ENCODE data around the gene KDM6A.

GRCh38 chrX:45009371-45010000 lies 136.5 kb downstream of the KDM6A start:
- no peak for TF ChIP-seq POLR2A (IDR thresholded peaks at IDR 0.05)
- TF ChIP-seq, protein P1, sequence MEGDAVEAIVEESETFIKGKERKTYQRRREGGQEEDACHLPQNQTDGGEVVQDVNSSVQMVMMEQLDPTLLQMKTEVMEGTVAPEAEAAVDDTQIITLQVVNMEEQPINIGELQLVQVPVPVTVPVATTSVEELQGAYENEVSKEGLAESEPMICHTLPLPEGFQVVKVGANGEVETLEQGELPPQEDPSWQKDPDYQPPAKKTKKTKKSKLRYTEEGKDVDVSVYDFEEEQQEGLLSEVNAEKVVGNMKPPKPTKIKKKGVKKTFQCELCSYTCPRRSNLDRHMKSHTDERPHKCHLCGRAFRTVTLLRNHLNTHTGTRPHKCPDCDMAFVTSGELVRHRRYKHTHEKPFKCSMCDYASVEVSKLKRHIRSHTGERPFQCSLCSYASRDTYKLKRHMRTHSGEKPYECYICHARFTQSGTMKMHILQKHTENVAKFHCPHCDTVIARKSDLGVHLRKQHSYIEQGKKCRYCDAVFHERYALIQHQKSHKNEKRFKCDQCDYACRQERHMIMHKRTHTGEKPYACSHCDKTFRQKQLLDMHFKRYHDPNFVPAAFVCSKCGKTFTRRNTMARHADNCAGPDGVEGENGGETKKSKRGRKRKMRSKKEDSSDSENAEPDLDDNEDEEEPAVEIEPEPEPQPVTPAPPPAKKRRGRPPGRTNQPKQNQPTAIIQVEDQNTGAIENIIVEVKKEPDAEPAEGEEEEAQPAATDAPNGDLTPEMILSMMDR (IDR thresholded peaks at IDR 0.05), result no peak

Data from right lobe of liver (tissue), 4 donors.